COLO668 (cell line): ENCODE measurements around the gene DDX18.

ENCODE experiments used
- DNase-seq: peaks from one replicate; lab custom pipeline; 2025; ENCODE audit not compliant: unreplicated experiment; lab: John Stamatoyannopoulos, UW

DDX18 gene

DNA sequence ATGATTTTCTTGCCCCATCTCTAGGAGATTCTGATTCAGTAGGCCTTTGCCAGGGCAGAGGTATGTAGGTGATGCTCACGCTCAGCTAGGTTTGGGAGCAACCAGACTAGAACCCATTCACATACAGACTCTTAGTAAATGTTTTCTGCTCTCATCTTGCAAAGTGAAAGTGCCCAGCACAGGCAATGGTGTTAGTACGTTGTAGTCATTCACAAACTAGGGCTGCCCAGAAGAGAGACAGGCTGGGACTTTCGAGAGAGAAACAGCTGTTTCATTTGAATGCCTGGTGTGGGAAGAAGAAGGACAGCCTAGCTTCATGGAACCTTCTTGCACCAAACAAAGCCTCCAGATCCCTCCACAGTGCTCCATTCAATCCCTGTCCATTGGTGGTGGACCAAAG lies 19.4 kb downstream of the DDX18 start:
- DNase-seq = no peak

DNA sequence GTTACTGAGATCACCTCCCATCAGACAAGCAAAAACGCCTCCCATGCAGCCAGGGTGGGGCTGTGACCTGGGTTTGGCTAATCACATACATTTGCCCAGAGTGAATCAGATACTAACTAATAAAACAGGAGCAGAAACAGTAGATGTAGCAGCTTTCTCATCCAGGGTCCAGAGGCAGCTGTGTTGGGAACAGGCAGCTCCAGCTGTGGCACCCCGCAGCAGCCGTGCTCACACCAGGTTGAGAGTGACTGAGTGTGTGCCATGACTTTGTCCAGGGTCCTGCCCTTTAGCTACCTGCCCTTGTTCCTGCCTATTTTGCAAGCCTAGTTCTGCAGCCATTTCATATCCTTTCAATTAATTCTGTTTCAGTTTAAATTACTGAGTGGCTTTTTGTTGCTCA lies 20.5 kb downstream of the DDX18 start:
- no peak for DNase-seq

DNA sequence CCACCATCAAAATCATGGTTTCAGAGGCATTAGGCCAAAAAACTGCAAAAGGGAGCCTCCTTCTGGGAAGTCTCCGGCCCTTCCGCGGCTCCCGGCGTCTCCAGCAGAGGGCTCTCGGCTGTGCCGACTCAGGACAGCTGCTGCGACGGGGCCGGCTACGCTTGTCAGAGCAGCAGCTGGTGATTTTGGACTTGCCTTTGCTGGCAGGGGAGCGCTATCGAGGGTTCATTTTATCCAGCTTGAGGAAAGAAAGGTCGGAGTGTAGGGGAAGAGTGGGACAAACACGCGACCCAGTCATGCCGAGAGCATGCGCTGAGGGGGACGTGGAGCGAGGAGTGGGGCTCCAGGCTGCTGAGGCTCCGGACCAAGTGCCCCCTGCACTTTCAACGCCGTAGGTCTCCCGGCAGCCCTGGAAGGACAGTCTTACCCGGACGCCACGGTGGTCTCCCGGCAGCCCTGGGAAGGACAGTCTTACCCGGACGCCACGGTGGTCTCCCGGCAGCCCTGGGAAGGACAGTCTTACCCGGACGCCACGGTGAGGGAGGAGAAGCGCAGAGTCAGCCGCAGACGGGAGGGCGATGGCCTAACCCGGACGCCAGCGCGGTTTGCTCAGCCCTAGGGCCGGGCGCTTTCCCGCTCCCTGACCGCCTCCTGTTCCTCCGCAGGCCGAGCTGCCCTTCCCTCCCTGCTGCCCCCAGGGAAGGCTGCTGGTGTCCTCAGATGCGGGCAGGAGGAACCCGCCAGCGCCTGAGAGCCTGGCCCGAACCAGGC lies 21.7 kb downstream of the DDX18 start:
- no peak for DNase-seq

DNA sequence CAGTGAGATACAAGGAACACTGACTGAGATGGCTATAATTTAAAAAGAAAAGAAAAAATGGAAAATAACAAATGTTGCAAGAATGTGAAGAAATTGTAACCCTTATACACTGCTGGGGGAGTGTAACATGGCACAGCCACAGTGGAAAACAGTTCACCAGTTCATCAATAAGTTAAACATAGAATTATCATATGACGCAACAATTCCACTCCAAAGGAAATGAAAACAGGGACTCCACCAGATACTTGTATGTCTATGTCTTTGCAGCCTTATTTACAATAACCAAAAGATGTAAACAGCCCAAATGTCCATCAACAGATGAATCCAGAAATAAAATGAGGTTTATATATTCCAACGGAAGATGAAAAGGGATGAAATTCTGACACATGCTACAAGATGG lies 30.8 kb downstream of the DDX18 start:
- no peak for DNase-seq

DNA sequence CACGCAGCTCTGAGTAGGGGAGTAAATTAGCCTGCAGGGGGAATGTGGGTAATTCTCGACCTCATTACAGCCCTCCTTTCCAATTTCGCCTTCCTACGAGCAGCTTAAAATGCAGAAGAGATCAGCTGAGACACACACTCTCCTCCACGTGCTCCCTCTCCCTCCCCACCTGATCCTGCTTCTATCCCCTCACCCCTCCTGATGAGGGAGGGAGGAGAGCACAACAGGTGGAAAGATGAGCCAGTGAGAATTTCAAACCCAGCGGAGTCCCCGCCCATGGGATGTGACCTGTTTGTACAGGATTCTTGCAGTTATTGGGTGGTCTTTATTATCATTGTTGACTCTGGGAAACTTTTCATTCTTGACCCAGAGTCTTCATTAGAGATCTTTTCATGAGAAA lies 35.5 kb downstream of the DDX18 start:
- no peak for DNase-seq

DNA sequence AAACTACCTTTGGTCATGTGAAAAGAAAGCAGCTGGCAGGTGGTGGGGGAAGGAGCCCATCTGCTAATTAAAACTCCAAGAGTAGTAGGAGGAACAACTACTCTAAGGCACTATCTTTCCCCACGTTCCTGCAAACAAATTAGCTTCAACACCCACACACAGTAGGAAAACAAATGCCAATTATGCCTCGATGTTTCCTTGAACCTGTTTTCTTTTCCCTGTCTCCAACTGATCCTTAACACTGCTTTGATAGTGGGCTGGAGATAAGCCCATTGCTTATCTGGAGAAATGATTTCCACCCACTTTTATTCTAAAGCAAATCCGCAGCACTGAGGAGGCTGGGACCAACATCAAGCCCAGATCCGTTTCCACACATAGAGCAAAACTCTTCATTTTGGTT lies 36.0 kb downstream of the DDX18 start:
- DNase-seq = no peak

DNA sequence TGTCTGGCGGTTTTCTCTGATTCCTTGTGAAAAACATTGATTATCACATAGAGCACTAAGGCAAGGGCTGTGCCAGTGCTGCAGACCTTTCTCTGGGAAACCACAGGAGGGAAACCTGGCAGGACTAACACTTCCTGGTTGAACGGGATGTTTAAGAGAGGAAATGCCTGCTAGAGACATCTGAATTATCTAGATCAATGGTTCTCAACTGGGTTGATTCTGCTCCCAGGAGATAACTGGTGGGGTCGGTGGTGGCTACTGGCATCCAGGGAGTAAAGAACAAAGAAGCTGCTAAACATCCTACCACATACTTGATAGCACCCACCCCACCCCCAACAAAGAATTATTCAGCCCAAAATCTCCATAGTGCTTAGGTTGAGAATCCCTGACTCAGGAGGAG lies 37.5 kb downstream of the DDX18 start:
- no peak for DNase-seq

DNA sequence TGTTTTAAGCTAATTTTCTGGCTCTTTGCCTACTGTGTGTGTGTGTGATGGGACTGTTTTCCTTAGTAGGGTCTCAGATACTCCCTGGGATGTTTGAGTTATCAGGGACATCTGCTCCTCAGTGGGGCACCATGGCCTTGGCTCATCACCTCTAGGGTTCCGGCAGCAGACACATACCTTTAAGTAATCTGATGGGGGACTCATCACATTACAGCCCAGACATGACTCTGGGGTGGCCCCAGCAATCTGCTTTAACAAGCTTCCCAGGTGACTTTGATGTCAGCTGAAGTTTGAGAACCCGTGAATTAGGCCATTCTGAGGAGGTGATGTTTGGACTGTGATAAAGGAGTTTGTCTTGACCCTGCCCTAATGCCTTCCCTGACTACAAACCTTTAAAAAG lies 38.8 kb downstream of the DDX18 start:
- no peak for DNase-seq

DNA sequence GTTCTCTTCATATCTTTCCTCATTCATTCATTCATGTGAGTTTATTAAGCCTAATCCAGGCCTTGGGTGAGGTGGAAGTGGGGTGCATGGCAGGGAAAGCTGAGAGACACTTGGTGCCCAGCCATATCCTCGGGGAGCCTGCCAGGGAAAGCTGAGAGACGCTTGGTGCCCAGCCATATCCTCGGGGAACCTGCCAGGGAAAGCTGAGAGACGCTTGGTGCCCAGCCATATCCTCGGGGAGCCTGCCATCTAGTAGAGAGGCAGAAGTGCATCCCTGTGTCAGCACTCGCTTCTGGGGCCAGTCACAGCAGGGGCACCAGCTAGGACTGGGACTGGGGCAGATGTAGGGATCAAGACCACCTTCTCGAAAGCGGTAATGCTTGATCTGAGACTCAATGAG lies 39.4 kb downstream of the DDX18 start:
- DNase-seq = no peak

DNA sequence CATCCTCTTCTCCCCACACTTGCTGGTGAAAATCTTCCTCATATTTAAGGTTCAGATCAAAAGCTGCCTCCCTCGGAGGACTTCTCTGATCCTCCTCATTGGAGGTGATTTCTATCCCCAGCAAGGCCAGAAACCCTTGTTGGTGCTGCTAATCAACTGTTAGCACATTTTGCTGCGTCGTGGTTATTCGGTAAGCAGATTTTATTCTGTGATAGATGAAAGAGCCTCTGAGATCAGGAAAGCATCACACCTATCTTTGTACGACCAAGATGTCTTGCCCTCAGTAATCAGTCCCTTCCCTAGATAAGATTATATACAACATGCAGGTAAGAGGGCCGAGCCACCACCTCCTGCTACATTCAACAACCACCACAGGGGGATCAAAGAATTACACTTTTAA lies 40.1 kb downstream of the DDX18 start:
- DNase-seq = no peak

DNA sequence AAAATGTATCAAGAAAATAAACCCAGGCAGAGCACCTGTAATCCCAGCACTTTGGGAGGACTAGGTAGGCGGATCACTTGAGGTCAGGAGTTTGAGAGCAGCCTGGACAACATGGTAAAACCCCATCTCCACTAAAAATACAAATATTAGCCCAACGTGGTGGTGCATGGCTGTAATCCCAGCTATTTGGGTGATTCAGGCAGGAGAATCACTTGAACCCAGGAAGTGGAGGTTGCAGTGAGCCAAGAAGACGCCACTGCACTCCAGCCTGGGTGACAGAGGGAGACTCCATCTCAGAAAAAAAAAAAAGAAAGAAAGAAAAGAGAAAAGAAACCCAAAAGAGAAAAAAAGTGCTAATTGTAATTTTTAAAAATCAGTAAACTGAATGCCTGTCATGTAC lies 41.4 kb downstream of the DDX18 start:
- no peak for DNase-seq

DNA sequence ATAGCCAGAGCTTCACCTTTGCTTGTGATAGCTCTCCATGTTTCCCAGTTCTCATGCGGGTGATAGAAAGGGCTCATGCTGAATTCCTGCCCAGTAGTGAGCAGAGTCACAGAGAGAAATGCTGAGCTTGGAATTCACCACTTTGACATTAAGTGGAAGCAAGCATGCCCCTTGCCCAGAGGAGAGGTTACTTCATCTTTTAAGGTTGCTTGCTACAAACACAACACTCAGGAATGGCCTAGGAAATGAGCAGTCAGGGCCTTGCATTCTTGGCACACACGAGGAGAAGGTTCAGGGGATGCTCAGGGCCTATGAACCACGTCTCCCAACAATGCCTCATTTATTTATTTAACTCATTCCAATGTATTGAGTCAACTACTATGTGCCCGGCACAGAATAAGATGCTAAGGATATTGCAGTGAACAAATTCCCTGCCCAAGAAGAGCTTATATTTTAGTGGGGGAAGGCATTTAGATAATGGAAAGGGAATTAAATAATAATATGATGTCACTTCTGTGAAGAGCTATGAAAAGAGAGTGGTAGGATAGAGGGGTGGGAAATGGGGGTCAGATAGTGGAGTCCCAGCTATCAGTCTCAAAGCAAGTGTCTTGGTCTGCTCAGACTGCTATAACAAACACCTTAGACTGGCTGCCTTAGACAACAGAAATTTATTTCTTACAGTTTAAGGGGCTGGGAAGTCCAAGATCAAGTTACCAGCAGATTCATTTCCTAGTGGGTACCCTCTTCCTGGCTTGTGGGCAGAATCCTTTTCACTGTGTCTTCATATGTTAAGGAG lies 42.1 kb downstream of the DDX18 start:
- no peak for DNase-seq

DNA sequence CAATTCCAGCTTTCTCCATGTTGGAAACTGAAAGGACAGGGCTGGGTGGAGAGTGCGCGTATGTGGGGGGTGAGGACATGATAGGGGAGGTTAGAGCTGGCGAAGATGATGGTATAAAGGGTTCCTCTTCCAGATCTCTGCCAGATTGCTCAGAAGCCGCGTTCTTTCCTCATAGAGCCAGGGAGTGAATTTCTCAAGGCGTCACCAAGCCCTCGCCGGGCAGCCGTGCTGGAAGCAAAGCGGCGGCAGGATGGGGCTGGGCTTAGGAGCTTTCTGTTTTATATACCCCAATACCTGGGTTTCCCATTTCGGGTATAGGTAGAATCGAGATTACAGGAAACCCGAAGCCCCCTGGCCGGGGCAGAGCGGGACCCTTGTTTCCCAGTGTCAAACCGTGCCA lies 43.8 kb downstream of the DDX18 start:
- DNase-seq = no peak

DNA sequence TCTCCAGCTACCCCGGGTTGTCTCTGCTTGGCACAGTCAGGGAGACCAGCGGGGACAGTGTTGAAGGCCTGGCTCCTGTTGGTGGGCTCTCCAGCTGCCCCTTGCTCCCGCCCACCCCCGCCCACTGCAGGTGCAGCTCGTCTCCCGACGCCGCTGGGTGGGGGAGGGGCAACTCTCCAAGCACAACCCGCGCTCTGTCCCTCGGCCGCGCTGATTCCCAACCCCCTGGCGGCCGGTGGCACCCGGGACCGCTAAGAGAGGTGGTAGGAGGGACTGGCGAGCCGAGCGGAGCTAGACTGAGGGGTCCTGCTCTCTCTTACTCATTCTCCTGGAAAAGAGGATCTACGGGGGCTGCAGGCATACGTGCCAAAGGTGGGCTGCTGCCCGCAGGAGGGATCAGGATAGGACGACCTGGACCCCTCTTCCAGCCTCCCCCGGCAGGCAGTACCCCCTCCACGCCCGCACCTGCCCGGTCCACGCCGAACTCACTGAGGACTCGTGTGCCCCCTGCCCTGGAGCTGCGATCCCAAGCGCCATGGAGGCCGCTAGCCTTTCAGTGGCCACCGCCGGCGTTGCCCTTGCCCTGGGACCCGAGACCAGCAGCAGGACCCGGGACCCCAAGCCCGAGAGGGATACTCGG lies 44.5 kb downstream of the DDX18 start:
- no peak for DNase-seq

DNA sequence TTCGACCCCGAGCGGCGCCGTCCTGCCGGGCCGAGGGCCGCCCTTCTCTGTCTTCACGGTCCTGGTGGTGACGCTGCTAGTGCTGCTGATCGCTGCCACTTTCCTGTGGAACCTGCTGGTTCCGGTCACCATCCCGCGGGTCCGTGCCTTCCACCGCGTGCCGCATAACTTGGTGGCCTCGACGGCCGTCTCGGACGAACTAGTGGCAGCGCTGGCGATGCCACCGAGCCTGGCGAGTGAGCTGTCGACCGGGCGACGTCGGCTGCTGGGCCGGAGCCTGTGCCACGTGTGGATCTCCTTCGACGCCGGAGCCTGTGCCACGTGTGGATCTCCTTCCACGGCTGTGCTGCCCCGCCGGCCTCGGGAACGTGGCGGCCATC lies 45.0 kb downstream of the DDX18 start:
- DNase-seq = no peak

DNA sequence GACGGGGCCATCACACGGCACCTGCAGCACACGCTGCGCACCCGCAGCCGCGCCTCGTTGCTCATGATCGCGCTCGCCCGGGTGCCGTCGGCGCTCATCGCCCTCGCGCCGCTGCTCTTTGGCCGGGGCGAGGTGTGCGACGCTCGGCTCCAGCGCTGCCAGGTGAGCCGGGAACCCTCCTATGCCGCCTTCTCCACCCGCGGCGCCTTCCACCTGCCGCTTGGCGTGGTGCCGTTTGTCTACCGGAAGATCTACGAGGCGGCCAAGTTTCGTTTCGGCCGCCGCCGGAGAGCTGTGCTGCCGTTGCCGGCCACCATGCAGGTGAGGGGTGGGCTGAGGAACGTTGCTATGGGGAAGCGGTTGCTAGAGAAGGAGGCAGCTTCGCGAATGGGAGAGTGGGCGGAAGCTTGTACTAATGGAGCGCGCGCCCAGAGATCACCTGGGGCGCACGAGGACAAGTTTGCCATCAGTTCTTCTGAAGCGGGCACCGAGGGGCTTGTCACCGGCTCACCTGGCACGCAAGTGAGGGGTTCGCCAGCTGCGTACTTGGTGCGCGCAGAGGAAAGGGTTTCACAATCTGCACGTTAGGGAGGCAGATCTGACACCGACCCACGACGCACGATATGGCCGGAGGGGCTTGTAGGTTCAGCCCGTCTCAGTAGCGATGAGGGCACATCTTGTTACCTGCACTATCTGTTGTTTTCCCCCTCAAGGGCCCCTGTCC lies 45.6 kb downstream of the DDX18 start:
- DNase-seq = no peak

DNA sequence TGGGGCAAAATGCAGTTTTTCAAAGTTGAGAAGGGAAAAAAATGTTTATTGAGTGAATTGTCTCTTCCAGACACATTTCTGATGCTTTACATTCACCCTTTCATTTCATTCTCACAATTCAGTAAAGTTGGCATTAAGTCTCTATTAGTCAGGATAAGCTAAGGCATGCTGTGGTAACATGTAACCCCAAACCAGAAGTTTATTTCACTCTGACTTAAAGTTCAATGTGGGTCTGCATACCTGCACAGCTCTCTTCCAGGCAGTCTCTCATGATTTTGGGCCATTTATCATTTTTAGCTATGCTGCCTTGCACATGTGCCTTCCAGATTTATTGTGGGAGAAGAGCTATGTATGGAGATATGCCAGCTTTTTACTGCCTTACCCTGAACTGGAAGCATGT lies 48.0 kb downstream of the DDX18 start:
- no peak for DNase-seq

DNA sequence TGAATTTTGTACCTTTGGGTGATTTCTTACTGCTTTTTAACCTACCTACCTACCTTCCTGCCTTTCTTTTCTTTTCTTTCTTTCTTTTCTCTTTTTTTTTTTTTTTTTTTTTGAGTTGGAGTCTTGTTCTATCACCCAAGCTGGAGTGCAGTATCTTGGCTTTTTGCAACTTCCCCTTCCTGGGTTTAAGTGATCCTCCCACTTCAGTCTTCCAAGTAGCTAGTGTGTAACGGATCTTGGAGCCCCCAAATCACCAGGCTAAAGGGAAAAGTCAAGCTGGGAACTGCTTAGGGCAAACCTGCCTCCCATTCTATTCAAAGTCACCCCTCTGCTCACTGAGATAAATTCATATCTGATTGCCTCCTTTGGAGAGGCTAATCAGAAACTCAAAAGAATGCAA lies 61.3 kb downstream of the DDX18 start:
- no peak for DNase-seq

DNA sequence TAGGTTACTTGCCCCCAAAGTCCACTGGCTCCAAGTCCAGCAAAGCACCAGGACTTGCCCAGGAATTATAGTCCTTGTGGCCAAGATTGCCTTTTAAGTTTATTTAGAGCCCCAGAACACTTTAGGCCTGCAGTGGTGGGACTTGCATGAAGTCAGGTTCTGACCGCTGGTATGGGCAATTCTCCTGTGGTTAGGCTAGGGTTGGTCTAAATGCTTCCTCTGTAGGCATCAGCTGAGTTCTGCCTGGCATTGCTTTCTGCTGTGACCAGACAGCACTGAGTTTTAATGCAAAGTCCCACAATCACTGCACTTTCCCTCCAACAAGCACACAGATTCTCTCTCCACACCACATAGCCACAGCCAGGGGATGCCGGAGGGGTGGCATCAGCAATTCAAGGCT lies 64.5 kb downstream of the DDX18 start:
- DNase-seq = no peak
